Measurements from ENCODE around the gene GFAP. TPM values are rescaled to one million over a fixed set of nuclear protein-coding genes. Genes with fewer than 3 reads are reported as not detected.
A peak's percentile ranks its signal among the peaks of the same experiment; 100 is the strongest.

The GFAP gene
- total and polyA plus RNA-seq, 7 donors, result 1.3 to 2.4 TPM; not detected in 5

- H3K36me3 ChIP-seq, result peaks cover 1 to 54% (median 16%) of the 10 kb centered on the region in 4 donors
- no peaks in the 10 kb centered on the region for H3K9me3 ChIP-seq
- peak; percentile 83 to 90 (median 87) for TF ChIP-seq CTCF (IDR thresholded peaks at IDR 0.05)
- TF ChIP-seq EP300 (IDR thresholded peaks at IDR 0.05), result peak in 2 of 4 donors; percentile 23 to 35
- peak; percentile 12 to 73 (median 60) for TF ChIP-seq POLR2AphosphoS5 (IDR thresholded peaks at IDR 0.05)
- TF ChIP-seq POLR2A (IDR thresholded peaks at IDR 0.05), result no peak
- H3K4me3 ChIP-seq, result no peak overlapping the region
- peaks cover 0 to 59% (median 49%) of the 10 kb centered on the region in 4 donors for H3K4me1 ChIP-seq
- WGBS, 2 donors, result 48 to 69% methylated on average over 1 of the region's 1 CpG
- intact Hi-C loops (cut with DNase I), result no loop called here
- peak overlapping the region in 3 of 4 donors; percentile 82 to 91 (median 83) for H3K27ac ChIP-seq
- no peaks in the 10 kb centered on the region for H3K27me3 ChIP-seq
- DNase-seq, result peak; percentile 86
Measured at GRCh38 chr17:44865231-44865660, 50.1 kb downstream of the GFAP start.

GRCh38 chr17:44864831-44865230 lies 50.5 kb downstream of the GFAP start:
- intact Hi-C loops (cut with DNase I), result loop anchor here (1.0 kb wide), 1 partner anchor 86 kb away; no protein-coding TSS in a partner anchor
- no peak for TF ChIP-seq CTCF (IDR thresholded peaks at IDR 0.05)
- TF ChIP-seq POLR2AphosphoS5 (IDR thresholded peaks at IDR 0.05), result no peak
- peaks cover 6 to 57% (median 20%) of the 10 kb centered on the region in 4 donors for H3K36me3 ChIP-seq
- H3K4me3 ChIP-seq, result no peak overlapping the region
- H3K27me3 ChIP-seq, result no peaks in the 10 kb centered on the region
- H3K27ac ChIP-seq, result peak overlapping the region in 3 of 4 donors; percentile 82 to 91 (median 83)
- 73 to 81% methylated on average over 10 of the region's 10 CpGs for WGBS, 2 donors
- no peaks in the 10 kb centered on the region for H3K9me3 ChIP-seq
- DNase-seq, result no peak
- peaks cover 0 to 59% (median 49%) of the 10 kb centered on the region in 4 donors for H3K4me1 ChIP-seq

- Histone ChIP-seq H3K27me3 (no peaks in the 10 kb centered on the region), H3K4me3 (no peak overlapping the region), H3K9me3 (no peaks in the 10 kb centered on the region), H3K36me3 (peaks cover 17 to 65% (median 35%) of the 10 kb centered on the region in 4 donors), H3K27ac (peak overlapping the region in 3 of 4 donors; percentile 82 to 91 (median 83)), H3K4me1 (peaks cover 0 to 49% (median 39%) of the 10 kb centered on the region in 4 donors)
- TF ChIP-seq POLR2AphosphoS5 (IDR thresholded peaks at IDR 0.05) (no peak), POLR2A (IDR thresholded peaks at IDR 0.05) (no peak), EP300 (IDR thresholded peaks at IDR 0.05) (no peak)
- WGBS, 2 donors, result 82 to 91% methylated on average over 12 of the region's 12 CpGs
- no peak for DNase-seq
- intact Hi-C loops (cut with DNase I), result loop anchor here (2.0 kb wide), 1 partner anchor 32 kb away; the partner anchor contains the start of gene GJC1
Measured at GRCh38 chr17:44863061-44863918, 52.0 kb downstream of the GFAP start.

- TF ChIP-seq EP300 (IDR thresholded peaks at IDR 0.05) (no peak), POLR2AphosphoS5 (IDR thresholded peaks at IDR 0.05) (no peak), CTCF (IDR thresholded peaks at IDR 0.05) (no peak), POLR2A (IDR thresholded peaks at IDR 0.05) (no peak)
- Histone ChIP-seq H3K9me3 (no peaks in the 10 kb centered on the region), H3K4me3 (no peak overlapping the region), H3K27me3 (no peaks in the 10 kb centered on the region), H3K4me1 (peaks cover 0 to 40% (median 31%) of the 10 kb centered on the region in 4 donors), H3K36me3 (peaks cover 17 to 74% (median 41%) of the 10 kb centered on the region in 4 donors), H3K27ac (peak overlapping the region in 3 of 4 donors; percentile 44 to 91 (median 83))
- 81 to 90% methylated on average over 9 of the region's 9 CpGs for WGBS, 2 donors
- no peak for DNase-seq
- intact Hi-C loops (cut with DNase I), result loop anchor here (2.0 kb wide), 1 partner anchor 32 kb away; the partner anchor contains the start of gene GJC1
Measured at GRCh38 chr17:44862278-44862914, 52.9 kb downstream of the GFAP start.

GRCh38 chr17:44859701-44860100 lies 55.6 kb downstream of the GFAP start:
- no peak for DNase-seq
- Histone ChIP-seq H3K27ac (no peak overlapping the region), H3K4me1 (peaks cover 0 to 14% (median 11%) of the 10 kb centered on the region in 4 donors), H3K27me3 (no peaks in the 10 kb centered on the region), H3K4me3 (no peak overlapping the region), H3K9me3 (no peaks in the 10 kb centered on the region), H3K36me3 (peaks cover 29 to 100% (median 67%) of the 10 kb centered on the region in 4 donors)
- no peak for TF ChIP-seq CTCF (IDR thresholded peaks at IDR 0.05)
- no peak for TF ChIP-seq POLR2AphosphoS5 (IDR thresholded peaks at IDR 0.05)
- no peak for TF ChIP-seq EP300 (IDR thresholded peaks at IDR 0.05)
- no peak for TF ChIP-seq POLR2A (IDR thresholded peaks at IDR 0.05)
- intact Hi-C loops (cut with DNase I), result no loop called here
- 87 to 96% methylated on average over 5 of the region's 5 CpGs for WGBS, 2 donors
